ENCODE data around the gene SLC7A8. TPM values are rescaled to one million over a fixed set of nuclear protein-coding genes. Genes with fewer than 3 reads are reported as not detected.

Gene SLC7A8
- total and polyA plus RNA-seq, 12 donors = 6.8 to 50.9 (median 26.7) TPM

- intact Hi-C loops (cut with DNase I) = no loop called here
- no peaks in the 10 kb centered on the region for H3K27me3 ChIP-seq
- H3K36me3 ChIP-seq (replicated peaks in 1 of 2) = no peaks in the 10 kb centered on the region
- H3K4me3 ChIP-seq = peak overlapping the region in 1 of 4 donors; percentile 59
- TF ChIP-seq POLR2A (IDR thresholded peaks at IDR 0.05) (no peak), CTCF (IDR thresholded peaks at IDR 0.05) (no peak)
- no peak for DNase-seq
- 20 to 49% (median 28%) methylated on average over 3 of the region's 3 CpGs for WGBS, 4 donors
- no peaks in the 10 kb centered on the region for H3K9me3 ChIP-seq (replicated peaks in 1 of 3)
- H3K4me1 ChIP-seq (replicated peaks in 1 of 2) = no peaks in the 10 kb centered on the region
- H3K27ac ChIP-seq = no peak overlapping the region
These were observed 2.0 kb downstream of the SLC7A8 start for GRCh38 chr14:23181453-23181852.

GRCh38 chr14:23177181-23177580 lies 6.3 kb downstream of the SLC7A8 start:
- no peak overlapping the region for H3K4me3 ChIP-seq
- H3K27me3 ChIP-seq = no peaks in the 10 kb centered on the region
- DNase-seq = no peak
- intact Hi-C loops (cut with DNase I) = no loop called here
- H3K4me1 ChIP-seq (replicated peaks in 1 of 2) = peaks cover 0 to 15% of the 10 kb centered on the region in 2 donors
- TF ChIP-seq CTCF (IDR thresholded peaks at IDR 0.05) = no peak
- TF ChIP-seq POLR2A (IDR thresholded peaks at IDR 0.05) = no peak
- H3K36me3 ChIP-seq (replicated peaks in 1 of 2) = no peaks in the 10 kb centered on the region
- H3K27ac ChIP-seq = no peak overlapping the region
- WGBS, 4 donors = 58 to 78% (median 72%) methylated on average over 2 of the region's 2 CpGs
- H3K9me3 ChIP-seq (replicated peaks in 1 of 3) = no peaks in the 10 kb centered on the region

GRCh38 chr14:23175823-23176222 lies 7.6 kb downstream of the SLC7A8 start:
- no peak for DNase-seq
- Histone ChIP-seq H3K4me3 (no peak overlapping the region), H3K27ac (no peak overlapping the region), H3K27me3 (no peaks in the 10 kb centered on the region), H3K36me3 (replicated peaks in 1 of 2) (no peaks in the 10 kb centered on the region), H3K9me3 (replicated peaks in 1 of 3) (no peaks in the 10 kb centered on the region), H3K4me1 (replicated peaks in 1 of 2) (peaks cover 0 to 15% of the 10 kb centered on the region in 2 donors)
- intact Hi-C loops (cut with DNase I) = no loop called here
- no peak for TF ChIP-seq POLR2A (IDR thresholded peaks at IDR 0.05)
- TF ChIP-seq CTCF (IDR thresholded peaks at IDR 0.05) = no peak
- WGBS, 4 donors = 19 to 46% (median 40%) methylated on average over 1 of the region's 1 CpG

GRCh38 chr14:23174296-23175184 lies 8.9 kb downstream of the SLC7A8 start:
- intact Hi-C loops (cut with DNase I) = no loop called here
- TF ChIP-seq POLR2A (IDR thresholded peaks at IDR 0.05) (no peak), CTCF (IDR thresholded peaks at IDR 0.05) (no peak)
- no peaks in the 10 kb centered on the region for H3K27me3 ChIP-seq
- H3K4me3 ChIP-seq = no peak overlapping the region
- H3K9me3 ChIP-seq (replicated peaks in 1 of 3) = no peaks in the 10 kb centered on the region
- no peaks in the 10 kb centered on the region for H3K36me3 ChIP-seq (replicated peaks in 1 of 2)
- peak in 1 of 7 donors; percentile 27 for DNase-seq
- H3K4me1 ChIP-seq (replicated peaks in 1 of 2) = peaks cover 0 to 15% of the 10 kb centered on the region in 2 donors
- 75 to 85% (median 76%) methylated on average over 6 of the region's 6 CpGs for WGBS, 4 donors
- peak overlapping the region in 2 of 5 donors; percentile 12 to 55 for H3K27ac ChIP-seq

Data from adrenal gland (tissue), 12 donors.